AG09309 (cell line): Measurements from ENCODE around the gene IPO11.
"Not testable (repeated sequence)": the region's sequence is repeated elsewhere in the genome, so short reads cannot be mapped to it uniquely, and the experiment has no call there.

ENCODE experiments used
- DNase-seq: peaks from one replicate; pipeline ENCODE4 v3.0.0-alpha.2; 2010; ENCODE audit warnings: low read depth
- H3K4me3 ChIP-seq: 2 replicates; pipeline ENCODE4 v1.5.1; 2011; ENCODE audit warnings: mild to moderate bottlenecking, low read depth, low read length, moderate library complexity; ENCODE audit not compliant: control insufficient read depth
- CTCF ChIP-seq: IDR thresholded peaks from 2 replicates; pipeline ENCODE4 v1.5.1; 2011; ENCODE audit warnings: mild to moderate bottlenecking, low read depth, low read length, inconsistent platforms; ENCODE audit not compliant: insufficient read depth, control insufficient read depth; ENCODE audit errors: missing control alignments

The IPO11 gene

GRCh38 chr5:62617943-62618342, 205.4 kb downstream of the IPO11 start:
- TF ChIP-seq CTCF = no peak
- DNase-seq = no peak
- no peak overlapping the region for H3K4me3 ChIP-seq

GRCh38 chr5:62620761-62621160, 208.2 kb downstream of the IPO11 start:
- no peak for TF ChIP-seq CTCF
- no peak for DNase-seq
- H3K4me3 ChIP-seq = no peak overlapping the region

- no peak for TF ChIP-seq CTCF
- no peak for DNase-seq
- H3K4me3 ChIP-seq = no peak overlapping the region
Measured at GRCh38 chr5:62621280-62621679, 208.7 kb downstream of the IPO11 start.

- TF ChIP-seq CTCF = no peak
- DNase-seq = no peak
- no peak overlapping the region for H3K4me3 ChIP-seq
Measured at GRCh38 chr5:62623271-62623670, 210.7 kb downstream of the IPO11 start.

- not testable (repeated sequence) for H3K4me3 ChIP-seq, DNase-seq
Measured at GRCh38 chr5:62624436-62624835, 211.9 kb downstream of the IPO11 start.

GRCh38 chr5:62626534-62626933, 214.0 kb downstream of the IPO11 start:
- no peak overlapping the region for H3K4me3 ChIP-seq
- no peak for DNase-seq
- no peak for TF ChIP-seq CTCF

GRCh38 chr5:62627121-62627520, 214.6 kb downstream of the IPO11 start:
- DNase-seq = no peak
- no peak for TF ChIP-seq CTCF
- no peak overlapping the region for H3K4me3 ChIP-seq
